ENCODE measurements around the gene ALPG.

- TF ChIP-seq ATF3 (IDR thresholded peaks at IDR 0.05) (no peak), CTCF (IDR thresholded peaks at IDR 0.05; ENCODE audit: low read depth, low read length, missing input control) (no peak), ZBTB33 (IDR thresholded peaks at IDR 0.05) (no peak), REST (IDR thresholded peaks at IDR 0.05) (no peak), JUND (IDR thresholded peaks at IDR 0.05) (no peak)
Measured at GRCh38 chr2:232420073-232420454, 13.4 kb downstream of the ALPG start.

All from liver (tissue), 3 donors.